Neural cell (in vitro differentiated cells): ENCODE data around the gene KLHL35. TPM values are rescaled to one million over a fixed set of nuclear protein-coding genes. Genes with fewer than 3 reads are reported as not detected.

ENCODE experiments used
- H2AFZ ChIP-seq: fragments of 200-600, 300-800 bp; sonication (generic), shearing (Covaris generic); 2 replicates; pipeline ENCODE4 v1.6.0; 2014; ENCODE audit warnings: low read depth, mild to moderate bottlenecking, antibody characterized with exemption, low read length, moderate library complexity
- H3F3A ChIP-seq: fragments of 200-600 bp; shearing (Covaris generic); 2 replicates; pipeline ENCODE4 v1.6.1; 2016; ENCODE audit warnings: mild to moderate bottlenecking, moderate library complexity, mixed read lengths, antibody characterized with exemption, low read length; ENCODE audit not compliant: insufficient read depth, poor library complexity, severe bottlenecking
- H3K27ac ChIP-seq: fragments of 200-600, 300-800 bp; sonication (generic), shearing (Covaris generic); 2 replicates; pipeline ENCODE4 v1.5.1; 2014; ENCODE audit warnings: mild to moderate bottlenecking, low read length, moderate library complexity
- H3K27me3 ChIP-seq: fragments of 300-800, 200-600 bp; sonication (generic), shearing (Covaris generic); 2 replicates; pipeline ENCODE4 v1.6.0; 2014; ENCODE audit warnings: mild to moderate bottlenecking, low read depth, low read length, moderate library complexity; ENCODE audit not compliant: insufficient read depth
- H3K36me3 ChIP-seq: fragments of 300-800, 200-600 bp; sonication (generic), shearing (Covaris generic); 2 replicates; pipeline ENCODE4 v1.5.1; 2014; ENCODE audit warnings: mild to moderate bottlenecking, antibody characterized with exemption, low read length, moderate library complexity; ENCODE audit not compliant: insufficient read depth
- H3K4me2 ChIP-seq: fragments of 300-800, 200-600 bp; sonication (generic), shearing (Covaris generic); 2 replicates; pipeline ENCODE4 v1.6.0; 2014; ENCODE audit warnings: mild to moderate bottlenecking, low read length
- H3K4me3 ChIP-seq: fragments of 300-800, 200-600 bp; sonication (generic), shearing (Covaris generic); 2 replicates; pipeline ENCODE4 v1.5.1; 2014; ENCODE audit warnings: mild to moderate bottlenecking, low read length, moderate library complexity
- H3K79me2 ChIP-seq: fragments of 200-600 bp; shearing (Covaris generic); replicated peaks from 2 replicates; pipeline ENCODE4 v1.6.0; 2014; ENCODE audit warnings: mild to moderate bottlenecking, low read length, moderate library complexity; ENCODE audit not compliant: insufficient read depth
- H3K9ac ChIP-seq: fragments of 300-800, 200-600 bp; sonication (generic), shearing (Covaris generic); 2 replicates; pipeline ENCODE4 v1.6.1; 2016; ENCODE audit warnings: mild to moderate bottlenecking, low read length, mixed read lengths
- H3K9me2 ChIP-seq: fragments of 200-600 bp; shearing (Covaris generic); 2 replicates; pipeline ENCODE4 v1.6.1; 2016; ENCODE audit warnings: mild to moderate bottlenecking, low read length, mixed read lengths; ENCODE audit not compliant: insufficient read depth
- H3K9me3 ChIP-seq: fragments of 200-600, 300-800 bp; sonication (generic), shearing (Covaris generic); 2 replicates; pipeline ENCODE4 v1.6.1; 2016; ENCODE audit warnings: mild to moderate bottlenecking, mixed run types, low read length, moderate library complexity, mixed read lengths
- H4K20me1 ChIP-seq: fragments of 200-600 bp; shearing (Covaris generic); 2 replicates; pipeline ENCODE4 v1.6.1; 2016; ENCODE audit warnings: mild to moderate bottlenecking, mixed run types; ENCODE audit not compliant: insufficient read depth
- CTCF ChIP-seq: fragments of 450-650 bp; IDR thresholded peaks from 2 replicates; pipeline ENCODE4 v1.5.1; 2014; ENCODE audit warnings: antibody characterized with exemption, mild to moderate bottlenecking, moderate library complexity; ENCODE audit not compliant: poor library complexity, severe bottlenecking
- EP300 ChIP-seq: fragments of 450-650 bp; conservative IDR thresholded peaks from 2 replicates; pipeline ENCODE4 v1.6.1; 2014; ENCODE audit warnings: antibody characterized with exemption, mild to moderate bottlenecking, moderate library complexity; ENCODE audit not compliant: poor library complexity, severe bottlenecking
- EZH2 ChIP-seq: fragments of 200-600, 300-800 bp; shearing (Covaris generic), sonication (generic); IDR thresholded peaks from 2 replicates; pipeline ENCODE4 v1.6.1; 2014; ENCODE audit warnings: antibody characterized with exemption, low read length, borderline replicate concordance, mild to moderate bottlenecking; ENCODE audit not compliant: insufficient read depth, poor library complexity, severe bottlenecking
- MXI1 ChIP-seq: fragments of 450-650 bp; conservative IDR thresholded peaks from 2 replicates; pipeline ENCODE4 v1.6.1; 2014; ENCODE audit warnings: antibody characterized with exemption, mild to moderate bottlenecking; ENCODE audit not compliant: poor library complexity, severe bottlenecking
- POLR2AphosphoS5 ChIP-seq: IDR thresholded peaks from 2 replicates; pipeline ENCODE4 v1.6.1; 2012
- RAD21 ChIP-seq: fragments of 450-650 bp; conservative IDR thresholded peaks from 2 replicates; pipeline ENCODE4 v1.6.1; 2014; ENCODE audit warnings: antibody characterized with exemption, mild to moderate bottlenecking, moderate library complexity
- SMC3 ChIP-seq: fragments of 450-650 bp; conservative IDR thresholded peaks from 2 replicates; pipeline ENCODE4 v1.6.1; 2014; ENCODE audit warnings: antibody characterized with exemption, mild to moderate bottlenecking, moderate library complexity; ENCODE audit not compliant: poor library complexity
- TAF1 ChIP-seq: IDR thresholded peaks from 2 replicates; pipeline ENCODE4 v1.6.1; 2012; ENCODE audit warnings: low read depth
- polyA plus RNA-seq: library from polyadenylated mRNA; depleted of rRNA; stranded (reverse); fragments of >200 nt; gene quantifications from 2 replicates; pipeline ENCODE4 v1.2.3, GENCODE V29; 2014
- TF ChIP-seq, protein P1 (sequence below): IDR thresholded peaks from 2 replicates; pipeline ENCODE4 v1.6.1; 2012; ENCODE audit warnings: borderline replicate concordance

Gene KLHL35
- polyA plus RNA-seq, 1 donor from 2014 or later: 17.0 TPM

DNA sequence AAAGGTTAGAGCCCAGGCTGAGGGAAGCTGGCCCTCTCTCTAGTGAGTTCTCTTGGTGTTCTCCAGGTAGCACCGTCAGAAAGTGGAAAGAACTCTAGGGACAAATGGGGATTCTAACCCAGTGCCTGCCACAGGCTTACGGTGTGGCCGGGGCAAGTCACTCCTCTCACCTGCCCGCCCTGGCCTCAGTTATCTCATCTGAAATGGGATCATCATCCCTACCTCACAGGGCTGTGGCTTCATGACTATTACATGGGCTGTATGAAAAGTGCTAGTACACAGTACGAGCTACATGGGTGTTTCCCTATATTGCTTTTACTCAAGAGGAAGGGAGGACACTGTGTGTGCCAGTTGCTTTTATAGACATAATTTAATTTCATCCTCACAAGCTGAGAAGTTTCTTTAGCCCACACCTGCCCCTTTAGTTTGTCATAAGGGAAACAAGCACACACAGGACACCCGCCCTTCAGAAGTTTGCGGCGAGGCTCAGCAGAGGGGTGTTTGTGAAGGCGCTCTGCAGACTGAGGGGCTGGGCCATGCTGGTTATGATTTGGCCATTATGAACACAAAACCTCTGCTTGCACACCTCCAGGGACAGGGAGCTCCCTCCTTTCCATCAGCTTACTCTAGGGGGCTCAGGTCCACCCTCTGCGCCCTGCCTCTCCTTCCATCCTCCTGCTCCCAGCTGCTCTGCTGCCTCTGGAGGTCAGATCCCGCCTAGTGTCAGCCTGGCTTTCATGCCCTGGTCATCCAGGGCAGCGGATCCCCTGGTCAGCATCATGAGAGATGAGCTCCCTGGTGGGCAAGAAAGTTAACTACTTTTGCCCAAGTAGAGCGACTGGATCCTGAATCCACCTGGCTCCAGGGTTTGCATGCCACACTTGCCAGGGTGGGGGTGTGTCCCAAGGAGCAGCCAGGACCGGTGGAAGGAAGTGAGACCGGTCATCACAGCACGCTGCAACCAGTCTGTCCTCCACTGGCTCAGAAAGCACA lies 1.2 kb downstream of the KLHL35 start:
- H4K20me1 ChIP-seq: no peaks in the 10 kb centered on the region
- no peaks in the 10 kb centered on the region for H3F3A ChIP-seq
- H3K27ac ChIP-seq: no peak overlapping the region
- no peaks in the 10 kb centered on the region for H3K79me2 ChIP-seq
- H2AFZ ChIP-seq: no peak overlapping the region
- no peak overlapping the region for H3K4me3 ChIP-seq
- no peaks in the 10 kb centered on the region for H3K9me3 ChIP-seq
- TF ChIP-seq EP300 (no peak), EZH2 (no peak), POLR2AphosphoS5 (no peak), TAF1 (no peak), MXI1 (no peak), CTCF (no peak), RAD21 (no peak), SMC3 (no peak)
- TF ChIP-seq, protein P1, sequence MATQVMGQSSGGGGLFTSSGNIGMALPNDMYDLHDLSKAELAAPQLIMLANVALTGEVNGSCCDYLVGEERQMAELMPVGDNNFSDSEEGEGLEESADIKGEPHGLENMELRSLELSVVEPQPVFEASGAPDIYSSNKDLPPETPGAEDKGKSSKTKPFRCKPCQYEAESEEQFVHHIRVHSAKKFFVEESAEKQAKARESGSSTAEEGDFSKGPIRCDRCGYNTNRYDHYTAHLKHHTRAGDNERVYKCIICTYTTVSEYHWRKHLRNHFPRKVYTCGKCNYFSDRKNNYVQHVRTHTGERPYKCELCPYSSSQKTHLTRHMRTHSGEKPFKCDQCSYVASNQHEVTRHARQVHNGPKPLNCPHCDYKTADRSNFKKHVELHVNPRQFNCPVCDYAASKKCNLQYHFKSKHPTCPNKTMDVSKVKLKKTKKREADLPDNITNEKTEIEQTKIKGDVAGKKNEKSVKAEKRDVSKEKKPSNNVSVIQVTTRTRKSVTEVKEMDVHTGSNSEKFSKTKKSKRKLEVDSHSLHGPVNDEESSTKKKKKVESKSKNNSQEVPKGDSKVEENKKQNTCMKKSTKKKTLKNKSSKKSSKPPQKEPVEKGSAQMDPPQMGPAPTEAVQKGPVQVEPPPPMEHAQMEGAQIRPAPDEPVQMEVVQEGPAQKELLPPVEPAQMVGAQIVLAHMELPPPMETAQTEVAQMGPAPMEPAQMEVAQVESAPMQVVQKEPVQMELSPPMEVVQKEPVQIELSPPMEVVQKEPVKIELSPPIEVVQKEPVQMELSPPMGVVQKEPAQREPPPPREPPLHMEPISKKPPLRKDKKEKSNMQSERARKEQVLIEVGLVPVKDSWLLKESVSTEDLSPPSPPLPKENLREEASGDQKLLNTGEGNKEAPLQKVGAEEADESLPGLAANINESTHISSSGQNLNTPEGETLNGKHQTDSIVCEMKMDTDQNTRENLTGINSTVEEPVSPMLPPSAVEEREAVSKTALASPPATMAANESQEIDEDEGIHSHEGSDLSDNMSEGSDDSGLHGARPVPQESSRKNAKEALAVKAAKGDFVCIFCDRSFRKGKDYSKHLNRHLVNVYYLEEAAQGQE: no peak
- peaks cover 27% of the 10 kb centered on the region for H3K27me3 ChIP-seq
- H3K36me3 ChIP-seq: peaks cover 6% of the 10 kb centered on the region
- H3K9me2 ChIP-seq: no peaks in the 10 kb centered on the region
- H3K4me2 ChIP-seq: no peak overlapping the region
- no peak overlapping the region for H3K9ac ChIP-seq

GRCh38 chr11:75430714-75431532 lies 2.1 kb downstream of the KLHL35 start:
- Histone ChIP-seq H3K79me2 (no peaks in the 10 kb centered on the region), H3K4me2 (no peak overlapping the region), H3K36me3 (peaks cover 6% of the 10 kb centered on the region), H3K9me2 (no peaks in the 10 kb centered on the region), H4K20me1 (no peaks in the 10 kb centered on the region), H2AFZ (no peak overlapping the region), H3K4me3 (peak overlapping the region; percentile 63), H3F3A (no peaks in the 10 kb centered on the region), H3K27me3 (peaks cover 27% of the 10 kb centered on the region), H3K27ac (no peak overlapping the region), H3K9me3 (no peaks in the 10 kb centered on the region), H3K9ac (peak overlapping the region; percentile 55)
- TF ChIP-seq MXI1 (no peak), POLR2AphosphoS5 (no peak), TAF1 (no peak), EZH2 (no peak), SMC3 (no peak)
